Posterior cingulate gyrus (tissue), 11 donors: ENCODE measurements around the gene FCGR1A.
A peak's percentile ranks its signal among the peaks of the same experiment; 100 is the strongest.
"Not testable (repeated sequence)": the region's sequence is repeated elsewhere in the genome, so short reads cannot be mapped to it uniquely, and the experiment has no call there.

Experiments
- DNase-seq, 10 donors: peaks; one replicate each; pipeline versions ENCODE4 v3.0.0 to v3.0.0-alpha.2; 2020 to 2021; ENCODE audit warnings: mixed read lengths in 3 of 10
- intact Hi-C: fragments of 100-400 bp; cut with DNase I; formaldehyde crosslinking; loops from one replicate; pipeline ENCODE4 v1.15.1; 2023

FCGR1A gene

GRCh38 chr1:149775510-149776147, 6.9 kb upstream of the FCGR1A start:
- intact Hi-C loops, DNase-seq: not testable (repeated sequence)

DNA sequence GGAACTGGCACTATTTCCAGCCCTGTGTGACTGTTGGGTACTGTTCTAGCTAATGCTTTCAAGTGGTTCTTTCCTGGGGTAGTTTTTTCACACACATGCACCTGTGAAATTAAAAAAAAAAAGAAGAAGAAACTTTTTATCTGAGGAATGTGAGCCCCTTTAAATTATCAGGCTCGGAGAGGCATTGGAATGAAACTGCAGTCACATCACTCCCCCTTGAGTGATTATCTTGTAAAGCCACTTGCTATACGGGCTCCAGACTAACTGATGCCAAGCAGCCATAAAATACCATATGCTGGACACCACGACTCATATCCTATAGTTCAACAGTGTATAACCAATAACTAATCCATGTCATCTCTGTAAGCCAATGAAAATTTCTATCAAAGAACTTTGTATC, 5.4 kb upstream of the FCGR1A start:
- intact Hi-C loops, DNase-seq: not testable (repeated sequence)

- DNase-seq, intact Hi-C loops: not testable (repeated sequence)
Observed at GRCh38 chr1:149778313-149778712, 4.2 kb upstream of the FCGR1A start.

DNA sequence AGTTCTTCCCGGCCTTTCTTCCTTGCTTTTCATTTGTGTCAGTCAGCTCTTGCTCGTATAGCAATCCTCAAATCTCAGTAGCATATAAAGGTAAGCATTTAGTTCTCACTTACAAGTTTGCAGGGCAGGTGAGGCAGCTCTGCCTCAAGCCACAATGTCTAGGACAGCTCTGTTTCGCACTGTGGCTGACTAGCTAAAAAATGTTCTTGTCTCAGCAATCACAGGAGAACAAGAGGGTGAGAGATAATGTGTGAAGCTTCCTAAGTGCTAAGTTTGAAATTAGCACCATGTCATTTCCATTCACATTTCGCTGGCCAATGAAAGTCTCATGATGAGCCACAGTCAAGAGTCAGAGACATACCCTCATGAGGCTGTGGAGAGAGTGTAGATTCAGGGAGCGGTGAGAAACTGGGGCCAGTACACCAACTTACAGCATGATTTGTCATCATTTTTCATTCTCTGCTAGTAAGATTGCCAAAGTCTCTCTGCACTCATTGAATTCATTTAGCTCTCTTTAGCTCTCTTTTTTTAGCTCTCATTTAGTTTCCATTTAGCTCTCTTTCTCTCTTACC, 995 bp upstream of the FCGR1A start:
- intact Hi-C loops: not testable (repeated sequence)
- peak in 1 of 10 donors; percentile 66 for DNase-seq

GRCh38 chr1:149783289-149783688, 795 bp downstream of the FCGR1A start:
- intact Hi-C loops, DNase-seq: not testable (repeated sequence)

GRCh38 chr1:149783868-149784267, 1.4 kb downstream of the FCGR1A start:
- intact Hi-C loops, DNase-seq: not testable (repeated sequence)

GRCh38 chr1:149787688-149788451, 5.4 kb downstream of the FCGR1A start:
- intact Hi-C loops, DNase-seq: not testable (repeated sequence)

- intact Hi-C loops: not testable (repeated sequence)
- DNase-seq: peak; percentile 18 to 95 (median 50)
Observed at GRCh38 chr1:149792502-149792901, 10.0 kb downstream of the FCGR1A start.

DNA sequence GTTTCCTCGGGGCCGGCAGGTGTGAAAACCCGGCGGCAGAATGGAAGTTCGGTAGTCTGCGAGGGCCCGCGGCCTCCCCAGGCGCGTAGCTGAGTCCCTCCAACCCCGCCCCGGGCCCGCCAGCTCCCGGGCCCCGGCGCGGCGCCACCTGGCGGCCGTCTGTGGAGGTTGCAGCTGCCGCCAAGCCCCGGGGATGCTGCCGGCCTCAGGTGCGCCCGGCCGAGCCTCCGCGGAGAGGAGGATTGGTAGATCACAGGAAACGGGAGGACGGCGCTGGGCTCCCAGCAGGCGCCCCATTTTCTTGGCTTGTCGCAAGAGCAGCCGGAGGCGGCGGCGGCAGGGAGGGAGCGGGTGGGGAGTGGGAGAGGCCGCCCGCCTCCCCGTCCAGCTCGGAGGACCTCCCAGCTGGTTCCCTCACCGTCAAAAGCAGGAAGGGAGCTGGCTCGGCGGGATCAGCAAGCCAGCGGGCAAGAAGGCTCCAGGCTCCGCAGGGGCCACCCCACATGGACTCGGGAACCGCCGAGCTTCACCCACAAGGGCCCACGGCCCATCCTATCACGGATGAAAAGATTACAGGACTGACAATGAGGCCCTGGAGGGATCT, 10.5 kb downstream of the FCGR1A start:
- DNase-seq: peak; percentile 48 to 96 (median 70)
- intact Hi-C loops: not testable (repeated sequence)

- intact Hi-C loops: not testable (repeated sequence)
- DNase-seq: peak in 1 of 10 donors; percentile 32
Observed at GRCh38 chr1:149793885-149794284, 11.4 kb downstream of the FCGR1A start.

DNA sequence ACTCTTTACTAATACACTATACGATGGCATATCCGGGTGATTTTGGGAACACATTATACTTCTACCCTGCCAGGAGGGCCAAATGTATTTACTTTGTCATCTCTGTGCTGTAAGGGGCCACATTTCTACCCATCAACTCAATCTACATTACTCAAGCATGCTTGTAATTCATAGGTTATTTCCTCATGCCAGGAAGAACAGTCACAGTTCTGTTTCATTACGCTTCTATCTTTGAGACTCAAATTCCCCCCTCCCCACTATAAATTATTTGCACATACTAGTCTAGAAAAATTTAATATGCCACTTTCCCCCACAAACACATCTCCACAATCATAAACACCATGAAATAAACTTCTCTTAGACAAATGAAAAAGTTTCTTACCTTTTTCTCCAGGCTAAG, 19.1 kb downstream of the FCGR1A start:
- DNase-seq, intact Hi-C loops: not testable (repeated sequence)

- intact Hi-C loops, DNase-seq: not testable (repeated sequence)
Observed at GRCh38 chr1:149804417-149805080, 22.1 kb downstream of the FCGR1A start.

GRCh38 chr1:149810697-149811405, 28.4 kb downstream of the FCGR1A start:
- intact Hi-C loops: not testable (repeated sequence)
- DNase-seq: peak in 1 of 10 donors; percentile 16

GRCh38 chr1:149811514-149811889, 29.0 kb downstream of the FCGR1A start:
- DNase-seq, intact Hi-C loops: not testable (repeated sequence)

DNA sequence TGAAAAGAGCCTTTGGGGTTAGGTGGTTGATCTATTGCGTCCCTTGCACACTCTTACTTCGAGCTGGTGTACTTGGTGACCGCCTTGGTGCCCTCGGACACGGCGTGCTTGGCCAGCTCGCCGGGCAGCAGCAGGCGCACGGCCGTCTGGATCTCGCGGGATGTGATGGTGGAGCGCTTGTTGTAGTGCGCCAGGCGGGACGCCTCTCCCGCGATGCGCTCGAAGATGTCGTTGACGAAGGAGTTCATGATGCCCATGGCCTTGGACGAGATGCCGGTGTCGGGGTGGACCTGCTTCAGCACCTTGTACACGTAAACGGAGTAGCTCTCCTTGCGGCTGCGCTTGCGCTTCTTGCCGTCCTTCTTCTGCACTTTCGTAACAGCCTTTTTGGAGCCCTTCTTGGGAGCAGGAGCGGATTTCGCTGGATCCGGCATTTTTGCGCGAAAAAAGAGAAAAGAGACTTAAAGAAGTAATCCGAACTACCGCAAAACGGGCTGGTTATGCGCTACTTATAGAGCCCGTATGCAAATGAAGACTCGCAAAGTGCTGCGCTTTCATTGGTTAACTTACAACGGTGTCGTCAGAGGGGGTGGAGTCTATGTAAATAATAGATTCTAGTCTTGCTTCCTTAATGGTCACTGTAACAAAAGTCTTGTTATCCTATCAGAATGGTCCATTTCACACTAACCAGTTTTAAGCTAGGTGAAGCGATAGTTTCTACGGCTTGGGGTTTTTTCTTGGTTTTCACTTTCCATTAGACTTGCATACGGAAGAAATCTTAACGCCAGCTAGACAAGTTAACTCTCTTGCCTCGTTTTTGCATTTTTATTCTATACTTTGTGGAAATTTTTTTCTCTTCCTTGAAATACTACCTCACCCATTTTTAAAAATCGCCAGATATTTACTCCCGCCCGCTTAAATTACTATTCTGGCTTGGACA, 29.7 kb downstream of the FCGR1A start:
- DNase-seq: peak; percentile 62 to 96 (median 84)
- intact Hi-C loops: not testable (repeated sequence)

DNA sequence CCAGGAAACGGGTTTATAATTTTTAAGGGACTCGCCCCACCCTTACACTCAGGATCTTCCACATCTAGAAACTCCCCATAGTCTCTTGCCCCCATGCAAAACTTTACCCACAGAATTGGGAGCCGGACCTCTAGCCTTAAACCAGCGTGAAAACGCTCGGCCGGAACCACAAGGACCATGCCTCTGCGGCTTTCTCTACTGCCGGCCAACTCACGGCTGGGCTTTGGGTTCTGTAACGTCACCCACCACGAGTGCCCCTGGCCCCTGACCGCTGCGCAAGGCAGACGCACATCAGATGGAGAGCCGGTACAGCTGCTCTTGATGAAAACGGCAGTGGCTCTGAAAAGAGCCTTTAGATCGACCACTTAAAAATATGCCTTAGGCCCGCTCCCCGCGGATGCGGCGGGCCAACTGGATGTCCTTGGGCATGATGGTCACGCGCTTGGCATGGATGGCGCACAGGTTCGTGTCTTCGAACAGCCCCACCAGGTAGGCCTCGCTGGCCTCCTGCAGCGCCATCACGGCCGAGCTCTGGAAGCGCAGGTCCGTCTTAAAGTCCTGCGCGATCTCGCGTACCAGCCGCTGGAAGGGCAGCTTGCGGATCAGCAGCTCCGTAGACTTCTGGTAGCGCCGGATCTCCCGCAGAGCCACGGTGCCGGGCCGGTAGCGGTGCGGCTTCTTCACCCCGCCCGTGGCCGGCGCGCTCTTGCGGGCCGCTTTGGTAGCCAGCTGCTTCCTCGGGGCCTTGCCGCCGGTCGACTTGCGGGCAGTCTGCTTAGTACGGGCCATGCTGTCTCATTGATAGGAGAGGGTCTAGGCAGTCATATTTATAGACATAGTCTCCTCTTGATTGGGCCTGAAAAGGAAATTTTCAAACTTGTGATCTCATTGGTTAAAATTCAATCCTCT, 30.7 kb downstream of the FCGR1A start:
- intact Hi-C loops: not testable (repeated sequence)
- DNase-seq: peak in 7 of 10 donors; percentile 19 to 80 (median 37)

DNA sequence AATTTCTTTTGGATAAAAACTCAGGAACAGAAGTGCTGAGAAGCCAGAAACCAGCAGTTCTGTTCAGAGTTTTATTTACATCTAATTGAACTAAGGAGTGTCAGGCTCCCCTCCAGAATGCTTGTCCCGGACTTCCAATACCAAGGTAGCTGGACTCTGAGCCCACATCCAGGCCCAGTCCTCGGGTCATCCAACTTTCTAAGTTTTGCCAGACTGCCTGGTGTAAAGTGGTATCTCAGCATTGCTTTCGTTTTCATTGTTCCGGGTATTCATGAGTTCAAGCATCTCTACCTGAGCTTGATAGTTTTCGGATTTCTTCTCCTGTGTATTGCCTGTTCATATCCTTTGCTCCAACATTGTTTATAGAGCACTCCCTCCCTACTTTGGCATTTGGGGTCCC, 37.9 kb downstream of the FCGR1A start:
- intact Hi-C loops, DNase-seq: not testable (repeated sequence)

DNA sequence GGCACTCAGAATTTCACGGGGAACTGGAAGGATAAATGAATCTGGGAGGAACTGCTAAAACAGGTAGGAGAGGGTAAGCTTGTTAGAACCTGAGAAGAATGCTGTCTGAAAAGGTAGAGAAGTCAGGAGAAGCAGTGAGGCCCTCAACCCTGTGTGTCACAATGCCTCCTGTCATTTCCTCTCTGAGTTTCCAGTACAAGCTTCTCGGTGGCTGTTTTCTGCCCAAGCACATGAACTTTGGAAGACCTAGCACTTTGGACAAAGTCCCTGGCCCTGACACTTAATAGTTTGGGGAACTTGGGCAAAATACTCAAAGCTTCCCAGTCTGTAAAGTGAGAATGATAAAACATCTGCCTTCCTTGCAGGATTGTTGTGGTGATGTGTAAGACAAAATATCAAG, 44.1 kb downstream of the FCGR1A start:
- DNase-seq, intact Hi-C loops: not testable (repeated sequence)
